DOHH2 (cell line): ENCODE data around the gene C4orf51.

Experiments
- EZH2phosphoT487 ChIP-seq: fragments of 200-600 bp; sonication (generic); IDR thresholded peaks from 2 replicates; pipeline ENCODE4 v1.6.1; 2017; ENCODE audit warnings: borderline replicate concordance, mild to moderate bottlenecking, antibody characterized with exemption, low read length, moderate library complexity, mixed read lengths
- TF ChIP-seq, protein P1 (sequence below): fragments of 200-600 bp; sonication (generic); IDR thresholded peaks from one replicate; pipeline ENCODE4 v1.5.1; 2014; ENCODE audit warnings: antibody characterized with exemption, mild to moderate bottlenecking, low read depth, low read length; ENCODE audit not compliant: poor library complexity, severe bottlenecking

DNA sequence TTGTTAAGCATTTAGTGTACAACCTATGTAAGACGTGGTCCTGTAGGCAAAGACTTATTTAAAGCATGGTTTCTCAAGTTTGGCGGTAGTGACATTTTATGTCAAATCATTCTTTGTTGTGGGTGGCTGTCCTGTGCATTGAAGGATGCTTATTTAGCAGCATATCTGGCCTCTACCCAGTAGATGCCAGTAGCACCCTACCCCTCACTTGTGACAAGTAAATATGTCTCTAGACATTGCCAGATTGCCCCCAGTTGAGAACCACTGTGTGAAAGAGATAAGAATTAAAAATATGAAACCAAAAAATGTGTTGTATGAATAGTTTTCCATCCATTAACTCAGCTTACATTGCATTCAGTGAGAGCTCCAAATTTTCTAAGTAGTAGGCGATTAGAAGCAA is 35.2 kb upstream of the C4orf51 start:
- TF ChIP-seq, protein P1, sequence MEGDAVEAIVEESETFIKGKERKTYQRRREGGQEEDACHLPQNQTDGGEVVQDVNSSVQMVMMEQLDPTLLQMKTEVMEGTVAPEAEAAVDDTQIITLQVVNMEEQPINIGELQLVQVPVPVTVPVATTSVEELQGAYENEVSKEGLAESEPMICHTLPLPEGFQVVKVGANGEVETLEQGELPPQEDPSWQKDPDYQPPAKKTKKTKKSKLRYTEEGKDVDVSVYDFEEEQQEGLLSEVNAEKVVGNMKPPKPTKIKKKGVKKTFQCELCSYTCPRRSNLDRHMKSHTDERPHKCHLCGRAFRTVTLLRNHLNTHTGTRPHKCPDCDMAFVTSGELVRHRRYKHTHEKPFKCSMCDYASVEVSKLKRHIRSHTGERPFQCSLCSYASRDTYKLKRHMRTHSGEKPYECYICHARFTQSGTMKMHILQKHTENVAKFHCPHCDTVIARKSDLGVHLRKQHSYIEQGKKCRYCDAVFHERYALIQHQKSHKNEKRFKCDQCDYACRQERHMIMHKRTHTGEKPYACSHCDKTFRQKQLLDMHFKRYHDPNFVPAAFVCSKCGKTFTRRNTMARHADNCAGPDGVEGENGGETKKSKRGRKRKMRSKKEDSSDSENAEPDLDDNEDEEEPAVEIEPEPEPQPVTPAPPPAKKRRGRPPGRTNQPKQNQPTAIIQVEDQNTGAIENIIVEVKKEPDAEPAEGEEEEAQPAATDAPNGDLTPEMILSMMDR, result no peak
- TF ChIP-seq EZH2phosphoT487, result no peak
